ENCODE measurements around the gene MLST8.

MLST8 gene

GRCh38 chr16:2171601-2172178, 33.6 kb upstream of the MLST8 start:
- Histone ChIP-seq H3K79me2 (ENCODE audit: insufficient read depth, low read length) (no peaks in the 10 kb centered on the region), H3K27me3 (ENCODE audit: insufficient read depth, low read length) (no peaks in the 10 kb centered on the region), H2AFZ (ENCODE audit: low read length) (no peak overlapping the region), H3K4me3 (ENCODE audit: low read depth, low read length, poor library complexity, severe bottlenecking) (no peak overlapping the region), H3K9me2 (ENCODE audit: low read depth, low read length) (no peaks in the 10 kb centered on the region), H3K4me1 (ENCODE audit: insufficient read depth, low read length, severe bottlenecking) (no peaks in the 10 kb centered on the region), H3K4me2 (ENCODE audit: low read length) (no peak overlapping the region), H4K20me1 (ENCODE audit: insufficient read depth, low read length) (no peaks in the 10 kb centered on the region), H3K9ac (ENCODE audit: low read length) (no peak overlapping the region), H3K27ac (ENCODE audit: low read depth, low read length, poor library complexity, severe bottlenecking) (no peak overlapping the region), H3F3A (ENCODE audit: insufficient read depth, low read length) (no peaks in the 10 kb centered on the region), H3K9me3 (ENCODE audit: low read length) (no peaks in the 10 kb centered on the region), H3K36me3 (ENCODE audit: insufficient read depth, low read length) (peaks cover 52% of the 10 kb centered on the region)
- TF ChIP-seq CTCF (IDR thresholded peaks at IDR 0.05; ENCODE audit: low read length) (no peak), EZH2 (IDR thresholded peaks at IDR 0.05; ENCODE audit: borderline replicate concordance, low read length) (no peak)

GRCh38 chr16:2172688-2173335, 32.4 kb upstream of the MLST8 start:
- Histone ChIP-seq H3F3A (ENCODE audit: insufficient read depth, low read length) (no peaks in the 10 kb centered on the region), H3K36me3 (ENCODE audit: insufficient read depth, low read length) (peaks cover 46% of the 10 kb centered on the region), H2AFZ (ENCODE audit: low read length) (no peak overlapping the region), H3K27me3 (ENCODE audit: insufficient read depth, low read length) (no peaks in the 10 kb centered on the region), H3K9me3 (ENCODE audit: low read length) (no peaks in the 10 kb centered on the region), H3K27ac (ENCODE audit: low read depth, low read length, poor library complexity, severe bottlenecking) (no peak overlapping the region), H4K20me1 (ENCODE audit: insufficient read depth, low read length) (no peaks in the 10 kb centered on the region), H3K4me3 (ENCODE audit: low read depth, low read length, poor library complexity, severe bottlenecking) (no peak overlapping the region), H3K9me2 (ENCODE audit: low read depth, low read length) (no peaks in the 10 kb centered on the region), H3K9ac (ENCODE audit: low read length) (no peak overlapping the region), H3K79me2 (ENCODE audit: insufficient read depth, low read length) (no peaks in the 10 kb centered on the region), H3K4me2 (ENCODE audit: low read length) (no peak overlapping the region), H3K4me1 (ENCODE audit: insufficient read depth, low read length, severe bottlenecking) (no peaks in the 10 kb centered on the region)
- TF ChIP-seq CTCF (IDR thresholded peaks at IDR 0.05; ENCODE audit: low read length): no peak
- TF ChIP-seq EZH2 (IDR thresholded peaks at IDR 0.05; ENCODE audit: borderline replicate concordance, low read length): no peak

DNA sequence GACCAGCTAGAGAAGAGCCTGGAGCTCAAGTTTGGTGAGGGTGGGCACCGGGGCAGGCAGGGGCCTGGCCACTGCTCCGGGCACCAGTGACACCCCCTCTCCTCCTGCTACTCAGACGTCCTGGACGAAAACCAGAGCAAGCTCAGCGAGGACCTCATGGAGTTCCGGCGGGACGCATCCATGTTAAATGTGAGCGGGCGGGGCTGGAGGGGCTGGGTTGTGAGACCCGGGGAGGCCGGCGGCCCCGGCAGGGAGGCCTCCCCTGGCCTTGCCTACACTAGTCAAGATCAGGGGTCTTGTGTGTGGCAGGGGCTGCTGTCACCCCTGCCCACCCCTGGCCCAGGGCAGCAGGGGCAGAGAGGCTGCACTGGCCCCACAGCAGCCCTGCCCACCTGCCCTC, 31.9 kb upstream of the MLST8 start:
- peaks cover 46% of the 10 kb centered on the region for H3K36me3 ChIP-seq (ENCODE audit: insufficient read depth, low read length)
- no peaks in the 10 kb centered on the region for H3K27me3 ChIP-seq (ENCODE audit: insufficient read depth, low read length)
- no peaks in the 10 kb centered on the region for H3K9me2 ChIP-seq (ENCODE audit: low read depth, low read length)
- H4K20me1 ChIP-seq (ENCODE audit: insufficient read depth, low read length): no peaks in the 10 kb centered on the region
- H3K4me1 ChIP-seq (ENCODE audit: insufficient read depth, low read length, severe bottlenecking): no peaks in the 10 kb centered on the region
- H2AFZ ChIP-seq (ENCODE audit: low read length): no peak overlapping the region
- no peak overlapping the region for H3K27ac ChIP-seq (ENCODE audit: low read depth, low read length, poor library complexity, severe bottlenecking)
- H3F3A ChIP-seq (ENCODE audit: insufficient read depth, low read length): no peaks in the 10 kb centered on the region
- H3K9me3 ChIP-seq (ENCODE audit: low read length): no peaks in the 10 kb centered on the region
- no peak overlapping the region for H3K4me3 ChIP-seq (ENCODE audit: low read depth, low read length, poor library complexity, severe bottlenecking)
- H3K79me2 ChIP-seq (ENCODE audit: insufficient read depth, low read length): no peaks in the 10 kb centered on the region
- no peak overlapping the region for H3K4me2 ChIP-seq (ENCODE audit: low read length)
- TF ChIP-seq EZH2 (IDR thresholded peaks at IDR 0.05; ENCODE audit: borderline replicate concordance, low read length) (no peak), CTCF (IDR thresholded peaks at IDR 0.05; ENCODE audit: low read length) (no peak)
- no peak overlapping the region for H3K9ac ChIP-seq (ENCODE audit: low read length)

Measured in OCI-LY1 (cell line).